ENCODE measurements around the gene ASS1. TPM values are rescaled to one million over a fixed set of nuclear protein-coding genes. Genes with fewer than 3 reads are reported as not detected.

The ASS1 gene
- total and polyA plus RNA-seq, 2 of the 13 experiments (the other 11 are each of a cell fraction or from before 2014, with no cell fraction given), result 77.6 to 122 TPM

DNA sequence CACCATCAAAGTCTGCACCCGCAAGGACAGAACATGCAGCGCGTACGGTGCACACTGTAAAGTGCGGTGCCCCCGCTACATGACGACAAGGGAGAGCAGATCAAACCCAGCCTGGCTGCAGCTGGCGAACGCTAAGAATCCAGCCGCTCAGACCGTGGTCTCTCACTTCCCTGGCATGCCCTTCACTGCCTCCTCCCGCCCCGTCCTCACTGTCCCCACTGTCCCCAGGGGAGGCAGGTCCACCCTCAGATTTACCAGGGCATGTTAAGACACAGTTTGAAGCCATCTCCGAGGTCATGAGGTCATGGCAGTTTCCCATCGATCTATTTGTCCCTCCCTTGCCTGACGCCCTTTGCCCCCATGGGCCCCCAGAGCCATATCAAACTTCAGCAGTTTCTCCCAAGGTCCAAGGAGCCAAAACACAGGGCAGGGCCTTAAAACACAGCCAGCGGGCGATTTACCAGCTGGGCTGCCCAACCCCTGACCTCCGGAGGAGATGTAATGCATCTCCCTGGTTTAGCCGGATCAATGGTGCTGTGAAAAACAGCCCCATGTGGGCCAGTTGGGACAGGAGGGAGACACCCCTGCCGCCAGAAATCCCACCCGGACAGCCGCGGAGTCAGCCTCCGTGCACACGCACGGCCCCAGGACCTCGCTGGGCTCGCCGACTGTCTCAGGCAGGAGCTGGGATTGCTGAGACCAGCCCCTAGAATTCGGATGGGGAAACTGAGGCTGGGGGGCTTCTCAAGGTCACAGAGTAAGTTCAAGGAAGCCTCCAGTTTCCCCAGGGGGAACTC, 82.3 kb downstream of the ASS1 start (continued):
- TF ChIP-seq FOXJ3 (CRISPR knock-in tag; IDR thresholded peaks at IDR 0.05; ENCODE audit: borderline replicate concordance) (peak; percentile 84; the same call in 1 of the 2 replicates), SIN3A (IDR thresholded peaks at IDR 0.05; ENCODE audit: borderline replicate concordance, low read depth, low read length) (no peak), CEBPG (CRISPR knock-in tag; IDR thresholded peaks at IDR 0.05) (peak; percentile 22; the same call in 1 of the 2 replicates), ATF3 (CRISPR knock-in tag; IDR thresholded peaks at IDR 0.05) (no peak), PLRG1 (conservative IDR thresholded peaks at IDR 0.05) (no peak), ZFAT (CRISPR knock-in tag; conservative IDR thresholded peaks at IDR 0.05) (no peak), JDP2 (CRISPR knock-in tag; IDR thresholded peaks at IDR 0.05; ENCODE audit: borderline replicate concordance) (no peak), ZNF552 (CRISPR knock-in tag; IDR thresholded peaks at IDR 0.05; ENCODE audit: borderline replicate concordance) (no peak; the same call in 1 of the 2 replicates), RNF2 (conservative IDR thresholded peaks at IDR 0.05; ENCODE audit: low read depth) (no peak), ZBTB46 (CRISPR knock-in tag; IDR thresholded peaks at IDR 0.05; ENCODE audit: borderline replicate concordance) (no peak), ZBTB1 (CRISPR knock-in tag; IDR thresholded peaks at IDR 0.05; ENCODE audit: borderline replicate concordance) (no peak), THAP11 (CRISPR knock-in tag; IDR thresholded peaks at IDR 0.05) (peak; percentile 53), ZMYM3 (CRISPR knock-in tag; IDR thresholded peaks at IDR 0.05) (peak; percentile 91), ZNF30 (CRISPR knock-in tag; IDR thresholded peaks at IDR 0.05) (no peak), ZNF510 (CRISPR knock-in tag; IDR thresholded peaks at IDR 0.05; ENCODE audit: low read depth) (no peak), ZNF790 (CRISPR knock-in tag; IDR thresholded peaks at IDR 0.05; ENCODE audit: borderline replicate concordance) (no peak), GTF3A (CRISPR knock-in tag; conservative IDR thresholded peaks at IDR 0.05) (no peak), ZNF331 (CRISPR knock-in tag; IDR thresholded peaks at IDR 0.05) (peak; percentile 53; the same call in 1 of the 2 replicates), ZNF3 (CRISPR knock-in tag; IDR thresholded peaks at IDR 0.05) (no peak), BRD4 (CRISPR knock-in tag; IDR thresholded peaks at IDR 0.05) (peak; percentile 86), REXO4 (CRISPR knock-in tag; IDR thresholded peaks at IDR 0.05; ENCODE audit: borderline replicate concordance) (no peak), FOXM1 (CRISPR knock-in tag; IDR thresholded peaks at IDR 0.05) (no peak), ZNF382 (CRISPR knock-in tag; IDR thresholded peaks at IDR 0.05; ENCODE audit: borderline replicate concordance) (no peak), MXD3 (CRISPR knock-in tag; IDR thresholded peaks at IDR 0.05) (no peak), ZNF562 (CRISPR knock-in tag; IDR thresholded peaks at IDR 0.05; ENCODE audit: borderline replicate concordance) (no peak), ZNF563 (CRISPR knock-in tag; IDR thresholded peaks at IDR 0.05) (no peak), RCOR2 (CRISPR knock-in tag; IDR thresholded peaks at IDR 0.05) (peak; percentile 71; the same call in 1 of the 2 replicates), KLF15 (CRISPR knock-in tag; IDR thresholded peaks at IDR 0.05; ENCODE audit: borderline replicate concordance) (no peak), NFKBIZ (CRISPR knock-in tag; IDR thresholded peaks at IDR 0.05) (0 out of 2 replicates have a peak, but pooled peaks have one; percentile 40)
- TF ChIP-seq, protein P1, sequence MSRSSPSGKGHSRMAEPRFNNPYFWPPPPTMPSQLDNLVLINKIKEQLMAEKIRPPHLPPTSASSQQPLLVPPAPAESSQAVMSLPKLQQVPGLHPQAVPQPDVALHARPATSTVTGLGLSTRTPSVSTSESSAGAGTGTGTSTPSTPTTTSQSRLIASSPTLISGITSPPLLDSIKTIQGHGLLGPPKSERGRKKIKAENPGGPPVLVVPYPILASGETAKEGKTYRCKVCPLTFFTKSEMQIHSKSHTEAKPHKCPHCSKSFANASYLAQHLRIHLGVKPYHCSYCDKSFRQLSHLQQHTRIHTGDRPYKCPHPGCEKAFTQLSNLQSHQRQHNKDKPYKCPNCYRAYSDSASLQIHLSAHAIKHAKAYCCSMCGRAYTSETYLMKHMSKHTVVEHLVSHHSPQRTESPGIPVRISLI (CRISPR knock-in tag; IDR thresholded peaks at IDR 0.05; ENCODE audit: borderline replicate concordance), result peak; percentile 63; the same call in 1 of the 2 replicates

Data from HepG2 (cell line).